ENCODE data around the gene USP6. TPM values are rescaled to one million over a fixed set of nuclear protein-coding genes. Genes with fewer than 3 reads are reported as not detected.
"Not testable (repeated sequence)": the region's sequence is repeated elsewhere in the genome, so short reads cannot be mapped to it uniquely, and the experiment has no call there.

The USP6 gene
- polyA plus RNA-seq, 1 experiment = not detected

GRCh38 chr17:5127910-5128309, 12.1 kb downstream of the USP6 start:
- TF ChIP-seq, protein P1, sequence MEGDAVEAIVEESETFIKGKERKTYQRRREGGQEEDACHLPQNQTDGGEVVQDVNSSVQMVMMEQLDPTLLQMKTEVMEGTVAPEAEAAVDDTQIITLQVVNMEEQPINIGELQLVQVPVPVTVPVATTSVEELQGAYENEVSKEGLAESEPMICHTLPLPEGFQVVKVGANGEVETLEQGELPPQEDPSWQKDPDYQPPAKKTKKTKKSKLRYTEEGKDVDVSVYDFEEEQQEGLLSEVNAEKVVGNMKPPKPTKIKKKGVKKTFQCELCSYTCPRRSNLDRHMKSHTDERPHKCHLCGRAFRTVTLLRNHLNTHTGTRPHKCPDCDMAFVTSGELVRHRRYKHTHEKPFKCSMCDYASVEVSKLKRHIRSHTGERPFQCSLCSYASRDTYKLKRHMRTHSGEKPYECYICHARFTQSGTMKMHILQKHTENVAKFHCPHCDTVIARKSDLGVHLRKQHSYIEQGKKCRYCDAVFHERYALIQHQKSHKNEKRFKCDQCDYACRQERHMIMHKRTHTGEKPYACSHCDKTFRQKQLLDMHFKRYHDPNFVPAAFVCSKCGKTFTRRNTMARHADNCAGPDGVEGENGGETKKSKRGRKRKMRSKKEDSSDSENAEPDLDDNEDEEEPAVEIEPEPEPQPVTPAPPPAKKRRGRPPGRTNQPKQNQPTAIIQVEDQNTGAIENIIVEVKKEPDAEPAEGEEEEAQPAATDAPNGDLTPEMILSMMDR (IDR thresholded peaks at IDR 0.05; ENCODE audit: low read depth, low read length) = no peak
- Histone ChIP-seq H3K9me3 (ENCODE audit: control insufficient read depth, insufficient read depth, low read length) (peaks cover 3% of the 10 kb centered on the region; the same call in 1 of the 2 replicates), H3K27me3 (ENCODE audit: control insufficient read depth, insufficient read depth, low read length) (peaks cover 9% of the 10 kb centered on the region), H3K4me3 (ENCODE audit: low read depth, low read length) (no peak overlapping the region), H3K27ac (ENCODE audit: low read depth, low read length) (no peak overlapping the region)
- CTCF ChIA-PET = no interaction called here
- POLR2A ChIA-PET = no interaction called here
- DNase-seq (ENCODE audit: low read depth, low spot score) = no peak

DNA sequence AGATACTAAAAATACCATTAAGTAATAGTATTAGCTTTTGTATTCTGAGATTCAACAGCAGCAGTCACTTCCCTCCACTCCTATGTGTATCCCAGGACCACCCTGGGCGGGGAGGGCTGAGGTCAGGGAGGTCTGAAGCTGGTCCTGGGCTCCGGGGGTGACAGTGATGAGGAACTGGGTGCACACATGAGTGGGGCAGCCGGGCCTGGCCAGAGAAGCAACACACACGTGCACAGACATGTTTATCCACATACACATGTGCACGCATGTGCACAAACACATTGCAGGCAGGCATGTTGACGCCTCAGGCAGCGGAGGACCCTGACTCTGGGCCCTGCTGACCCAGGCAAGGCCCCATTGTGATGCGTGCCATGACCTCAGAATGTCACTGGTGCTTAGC, 12.6 kb downstream of the USP6 start:
- CTCF ChIA-PET; H3K27me3 ChIP-seq (ENCODE audit: control insufficient read depth, insufficient read depth, low read length); DNase-seq (ENCODE audit: low read depth, low spot score); H3K9me3 ChIP-seq (ENCODE audit: control insufficient read depth, insufficient read depth, low read length); H3K4me3 ChIP-seq (ENCODE audit: low read depth, low read length); H3K27ac ChIP-seq (ENCODE audit: low read depth, low read length); POLR2A ChIA-PET: not testable (repeated sequence)

- H3K27me3 ChIP-seq (ENCODE audit: control insufficient read depth, insufficient read depth, low read length) = peaks cover 9% of the 10 kb centered on the region
- no peak for DNase-seq (ENCODE audit: low read depth, low spot score)
- TF ChIP-seq, protein P1 (IDR thresholded peaks at IDR 0.05; ENCODE audit: low read depth, low read length) = no peak
- POLR2A ChIA-PET = no interaction called here
- H3K27ac ChIP-seq (ENCODE audit: low read depth, low read length) = no peak overlapping the region
- H3K4me3 ChIP-seq (ENCODE audit: low read depth, low read length) = no peak overlapping the region
- H3K9me3 ChIP-seq (ENCODE audit: control insufficient read depth, insufficient read depth, low read length) = no peaks in the 10 kb centered on the region
- CTCF ChIA-PET = no interaction called here
Measured at GRCh38 chr17:5128905-5129535, 13.2 kb downstream of the USP6 start.

GRCh38 chr17:5129770-5130169, 13.9 kb downstream of the USP6 start:
- H3K27ac ChIP-seq (ENCODE audit: low read depth, low read length); H3K27me3 ChIP-seq (ENCODE audit: control insufficient read depth, insufficient read depth, low read length); H3K4me3 ChIP-seq (ENCODE audit: low read depth, low read length); H3K9me3 ChIP-seq (ENCODE audit: control insufficient read depth, insufficient read depth, low read length); CTCF ChIA-PET; DNase-seq (ENCODE audit: low read depth, low spot score); POLR2A ChIA-PET: not testable (repeated sequence)

GRCh38 chr17:5130261-5130660, 14.4 kb downstream of the USP6 start:
- H3K27me3 ChIP-seq (ENCODE audit: control insufficient read depth, insufficient read depth, low read length); H3K27ac ChIP-seq (ENCODE audit: low read depth, low read length); CTCF ChIA-PET; H3K9me3 ChIP-seq (ENCODE audit: control insufficient read depth, insufficient read depth, low read length); DNase-seq (ENCODE audit: low read depth, low spot score); POLR2A ChIA-PET; H3K4me3 ChIP-seq (ENCODE audit: low read depth, low read length): not testable (repeated sequence)

DNA sequence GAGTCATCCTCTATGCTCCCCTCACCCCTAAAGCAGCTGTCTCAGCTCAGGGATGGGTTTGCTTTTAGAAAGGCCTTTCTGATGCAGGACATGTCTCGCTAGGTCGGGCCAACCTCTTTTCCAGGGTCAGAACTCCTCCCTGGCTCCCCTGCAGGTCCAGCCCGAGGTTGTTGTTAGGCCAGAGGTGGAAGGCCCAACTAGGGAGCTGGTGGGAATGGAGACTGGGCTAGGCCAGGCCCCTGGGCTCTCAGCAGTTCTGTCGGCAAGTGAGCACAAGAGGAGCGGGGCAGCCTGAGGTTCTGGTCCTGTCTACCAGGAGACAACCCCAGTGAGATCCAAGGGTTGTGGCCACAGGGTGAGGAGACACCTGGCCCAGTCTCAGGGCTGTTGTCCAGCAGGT, 14.9 kb downstream of the USP6 start:
- H3K9me3 ChIP-seq (ENCODE audit: control insufficient read depth, insufficient read depth, low read length); POLR2A ChIA-PET; H3K4me3 ChIP-seq (ENCODE audit: low read depth, low read length); H3K27ac ChIP-seq (ENCODE audit: low read depth, low read length); H3K27me3 ChIP-seq (ENCODE audit: control insufficient read depth, insufficient read depth, low read length); DNase-seq (ENCODE audit: low read depth, low spot score): not testable (repeated sequence)
- CTCF ChIA-PET = interaction anchor here (0.6 kb wide), 1 partner anchor 138 kb away, joined by 3 read pairs; no protein-coding TSS in a partner anchor

DNA sequence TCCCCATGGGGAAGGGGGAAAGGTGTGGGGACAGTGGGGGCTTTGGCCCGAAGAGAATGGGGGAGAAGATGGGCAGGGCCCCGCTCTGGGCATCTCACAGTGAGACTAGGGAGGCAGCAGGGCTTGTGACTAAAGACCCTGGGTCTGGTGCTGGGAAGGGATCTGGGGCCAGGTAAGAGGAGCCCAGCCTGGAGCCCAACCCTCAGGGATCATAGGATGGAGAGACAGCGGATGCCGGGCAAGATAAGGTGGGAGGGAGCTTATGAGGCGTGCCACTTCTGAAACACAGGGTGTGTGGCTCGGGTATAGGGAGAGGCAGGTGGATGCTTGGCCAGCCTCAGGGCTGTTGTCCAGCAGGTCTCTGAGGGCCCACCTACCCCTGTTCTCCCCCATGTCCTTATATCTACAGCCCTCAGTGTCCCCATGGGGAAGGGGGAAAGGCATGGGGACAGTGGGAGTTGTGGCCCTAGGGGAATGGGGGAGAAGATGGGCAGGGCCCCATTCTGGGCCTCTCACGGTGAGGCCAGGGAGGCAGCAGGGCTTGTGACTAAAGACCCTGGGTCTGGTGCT, 15.4 kb downstream of the USP6 start:
- Histone ChIP-seq H3K27me3 (ENCODE audit: control insufficient read depth, insufficient read depth, low read length) (peaks cover 6% of the 10 kb centered on the region), H3K9me3 (ENCODE audit: control insufficient read depth, insufficient read depth, low read length) (no peaks in the 10 kb centered on the region; the same call in 1 of the 2 replicates), H3K27ac (ENCODE audit: low read depth, low read length) (no peak overlapping the region), H3K4me3 (ENCODE audit: low read depth, low read length) (no peak overlapping the region)
- DNase-seq (ENCODE audit: low read depth, low spot score) = no peak
- POLR2A ChIA-PET = no interaction called here
- CTCF ChIA-PET = interaction anchor here (0.6 kb wide), 1 partner anchor 138 kb away, joined by 3 read pairs; no protein-coding TSS in a partner anchor
- TF ChIP-seq, protein P1 (IDR thresholded peaks at IDR 0.05; ENCODE audit: low read depth, low read length) = no peak

DNA sequence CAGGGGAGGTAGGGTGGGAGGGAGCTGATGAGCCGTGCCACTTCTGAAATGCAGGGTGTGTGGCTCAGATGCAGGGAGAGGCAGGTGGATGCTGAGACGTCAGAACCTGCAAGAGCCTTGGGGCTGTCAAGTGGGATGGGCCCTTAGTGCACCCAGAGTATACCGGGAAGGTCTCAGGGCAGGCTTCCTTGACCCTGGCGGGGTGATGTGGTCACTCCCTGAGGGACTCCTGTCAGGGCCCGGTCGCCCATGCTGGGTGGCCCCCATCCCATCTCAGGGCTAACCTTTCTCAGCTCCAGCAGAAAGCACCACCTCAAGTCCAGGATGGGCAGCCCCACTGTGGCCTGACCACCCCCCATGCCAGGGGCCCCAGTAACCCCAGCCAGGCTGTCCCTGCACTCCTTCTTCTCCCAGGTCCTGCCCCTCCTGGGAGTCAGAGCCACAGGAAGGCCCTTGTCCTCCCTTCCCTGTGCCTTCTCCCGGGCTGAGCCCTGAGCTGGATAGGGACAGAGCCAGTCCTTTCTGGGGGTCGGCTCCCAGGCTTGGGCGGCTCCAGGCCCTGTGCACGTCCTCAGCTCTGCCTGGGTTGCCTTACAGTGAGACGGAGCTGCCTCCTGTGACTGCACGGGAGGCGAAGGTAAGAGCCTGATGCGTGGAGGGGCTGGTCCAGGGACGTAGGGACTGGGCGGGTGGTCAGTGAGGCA, 16.1 kb downstream of the USP6 start:
- H3K27me3 ChIP-seq (ENCODE audit: control insufficient read depth, insufficient read depth, low read length); H3K9me3 ChIP-seq (ENCODE audit: control insufficient read depth, insufficient read depth, low read length); CTCF ChIA-PET; H3K4me3 ChIP-seq (ENCODE audit: low read depth, low read length); H3K27ac ChIP-seq (ENCODE audit: low read depth, low read length); POLR2A ChIA-PET; DNase-seq (ENCODE audit: low read depth, low spot score): not testable (repeated sequence)

- CTCF ChIA-PET; H3K27me3 ChIP-seq (ENCODE audit: control insufficient read depth, insufficient read depth, low read length); DNase-seq (ENCODE audit: low read depth, low spot score); H3K4me3 ChIP-seq (ENCODE audit: low read depth, low read length); H3K9me3 ChIP-seq (ENCODE audit: control insufficient read depth, insufficient read depth, low read length); H3K27ac ChIP-seq (ENCODE audit: low read depth, low read length); POLR2A ChIA-PET: not testable (repeated sequence)
Measured at GRCh38 chr17:5132503-5133225, 16.8 kb downstream of the USP6 start.

Data from AG04450 (cell line).